K562 (cell line): ENCODE results near the gene IGF2R. TPM values are rescaled to one million over a fixed set of nuclear protein-coding genes. Genes with fewer than 3 reads are reported as not detected.

Experiments used
- AFF1 ChIP-seq, 2 experiments: fragments of 450-650 bp; IDR thresholded peaks; 2 replicates each; pipeline ENCODE4 v1.6.1; 2018; ENCODE audit warnings: mild to moderate bottlenecking in 2 of 2, low read depth in 1 of 2; ENCODE audit not compliant: partially characterized antibody in 2 of 2
- ARID1B ChIP-seq: fragments of 450-650 bp; IDR thresholded peaks from 2 replicates; pipeline ENCODE4 v1.6.1; 2016; ENCODE audit warnings: antibody characterized with exemption, mild to moderate bottlenecking, inconsistent platforms
- ARNT ChIP-seq, 2 experiments: fragments of 450-650 bp; IDR thresholded peaks; 2 replicates each; pipeline ENCODE4 v1.6.1; 2016; ENCODE audit warnings: mild to moderate bottlenecking in 1 of 2
- CBX8 ChIP-seq: fragments of 200-600 bp; sonication (generic); IDR thresholded peaks from 2 replicates; pipeline ENCODE4 v1.6.1; 2012; ENCODE audit warnings: borderline replicate concordance, mixed run types, low read depth, mild to moderate bottlenecking, moderate library complexity, mixed read lengths, low read length, control low read depth, inconsistent platforms; ENCODE audit not compliant: poor library complexity, severe bottlenecking; ENCODE audit errors: extremely low read depth
- CEBPB ChIP-seq: fragments of 450-650 bp; IDR thresholded peaks from 2 replicates; pipeline ENCODE4 v1.6.1; 2016; ENCODE audit warnings: missing genetic modification characterization, missing compliant biosample characterization
- CREBBP ChIP-seq: IDR thresholded peaks from one replicate; pipeline ENCODE4 v1.6.1; 2012; ENCODE audit warnings: low read depth, mild to moderate bottlenecking, control low read depth, inconsistent platforms, low read length
- CXXC5 ChIP-seq: fragments of 250-450 bp; sonication (Bioruptor Pico); IDR thresholded peaks from 2 replicates; pipeline ENCODE4 v1.8.0; 2022; ENCODE audit warnings: inconsistent platforms, mild to moderate bottlenecking, moderate library complexity
- EP400 ChIP-seq: fragments of 450-650 bp; IDR thresholded peaks from 2 replicates; pipeline ENCODE4 v1.6.1; 2017; ENCODE audit warnings: antibody characterized with exemption, mild to moderate bottlenecking, moderate library complexity
- HNRNPLL ChIP-seq: fragments of 200-400 bp; formaldehyde crosslinking; IDR thresholded peaks from 2 replicates; pipeline ENCODE4 v1.6.1; 2017; ENCODE audit warnings: low read length, low read depth, mild to moderate bottlenecking; ENCODE audit not compliant: poor library complexity, severe bottlenecking
- MAX ChIP-seq: sonication (generic); formaldehyde crosslinking; IDR thresholded peaks from 2 replicates; pipeline ENCODE4 v1.9.0; 2022; ENCODE audit warnings: mild to moderate bottlenecking, missing genetic modification reagents
- NFIX ChIP-seq: fragments of 250-450 bp; sonication (Bioruptor Pico); IDR thresholded peaks from 2 replicates; pipeline ENCODE4 v1.4.0; 2020; ENCODE audit warnings: low read depth, mild to moderate bottlenecking, moderate library complexity
- NKRF ChIP-seq: fragments of 450-650 bp; IDR thresholded peaks from 2 replicates; pipeline ENCODE4 v1.6.1; 2016; ENCODE audit warnings: borderline replicate concordance
- PHB2 ChIP-seq: fragments of 450-650 bp; IDR thresholded peaks from 2 replicates; pipeline ENCODE4 v1.6.1; 2017; ENCODE audit warnings: low read depth
- PML ChIP-seq: IDR thresholded peaks from 2 replicates; pipeline ENCODE4 v1.6.1; 2012; ENCODE audit warnings: low read length, inconsistent platforms
- RBM15 ChIP-seq: fragments of 200-400 bp; formaldehyde crosslinking; IDR thresholded peaks from 2 replicates; pipeline ENCODE4 v1.6.1; 2018; ENCODE audit warnings: mild to moderate bottlenecking, low read length, moderate library complexity; ENCODE audit not compliant: insufficient read depth
- RFX7 ChIP-seq: fragments of 250-450 bp; sonication (Bioruptor Pico); IDR thresholded peaks from 2 replicates; pipeline ENCODE4 v1.5.1; 2021; ENCODE audit warnings: mild to moderate bottlenecking
- SMC3 ChIP-seq: conservative IDR thresholded peaks from 2 replicates; pipeline ENCODE4 v1.6.1; 2011; ENCODE audit warnings: low read depth, low read length, improper control_type of control experiment; ENCODE audit not compliant: insufficient read depth
- XRCC3 ChIP-seq: fragments of 450-650 bp; IDR thresholded peaks from 2 replicates; pipeline ENCODE4 v1.6.1; 2017; ENCODE audit warnings: mild to moderate bottlenecking, moderate library complexity
- ZBTB12 ChIP-seq: fragments of 250-450 bp; sonication (Bioruptor Pico); IDR thresholded peaks from 2 replicates; pipeline ENCODE4 v1.4.0; 2020
- ZNF445 ChIP-seq: fragments of 250-450 bp; sonication (Bioruptor Pico); IDR thresholded peaks from 2 replicates; pipeline ENCODE4 v1.4.0; 2020; ENCODE audit warnings: low read depth, mild to moderate bottlenecking, moderate library complexity
- polyA plus RNA-seq, 8 experiments: library from polyadenylated mRNA; depleted of rRNA in 4 of 8; stranded (reverse) in 5 of 8; unstranded in 3 of 8; fragments of >200 nt; fragmentation: Nextera tagmentation in 2 of 8; fragmentation: Illumina TruSeq in 1 of 8; extraction: Ambion mirVana in 2 of 8; extraction: Trizol in 1 of 8; gene quantifications; 2 replicates each; pipeline versions ENCODE4 v1.2.1 to v1.2.3, GENCODE V29; 2011 to 2014; ENCODE audit warnings: inconsistent platforms in 1 of 8, missing spikeins in 1 of 8
- total RNA-seq, 7 experiments: library from RNA; depleted of rRNA in 6 of 7; stranded (reverse); fragments of >200 nt in 6 of 7; fragmentation: Illumina TruSeq in 2 of 7; extraction: Trizol in 2 of 7; gene quantifications; 2 replicates each; pipeline versions ENCODE4 v1.2.1 to v1.2.3, GENCODE V29; 2011 to 2021; ENCODE audit warnings: low replicate concordance in 1 of 7

Gene IGF2R
- total and polyA plus RNA-seq, 9 of the 15 experiments (the other 6 are each of a cell fraction or from before 2014, with no cell fraction given): 3.5 to 92.3 (median 34.5) TPM

GRCh38 chr6:159969921-159970320, 1.0 kb downstream of the IGF2R start (continued):
- TF ChIP-seq AFF1 (IDR thresholded peaks at IDR 0.05; ENCODE audit: low read depth in 1 of 2, partially characterized antibody in 2 of 2) (peak; percentile 27 to 55), XRCC3 (no peak), NFIX (no peak), EP400 (peak; percentile 74), NKRF (no peak), CBX8 (no peak), PML (peak; percentile 37; the same call in 1 of the 2 replicates), HNRNPLL (no peak), ZBTB12 (no peak), RBM15 (no peak), SMC3 (no peak), MAX (no peak), PHB2 (no peak), ARNT (IDR thresholded peaks at IDR 0.05) (peak in 1 of 2 experiments; percentile 59; a peak in 1 of 4 replicates), ARID1B (no peak), CXXC5 (CRISPR knock-in tag) (no peak), CEBPB (tag) (no peak), RFX7 (CRISPR knock-in tag) (no peak), ZNF445 (no peak), CREBBP (no peak)
